A673 (cell line): ENCODE data around the gene BRMS1L. TPM values are rescaled to one million over a fixed set of nuclear protein-coding genes. Genes with fewer than 3 reads are reported as not detected.

Experiments
- BruUV-seq: library from RNA; stranded (reverse); fragments of 400-500 nt; replicated peaks from 2 replicates; lab custom pipeline; 2021; lab: Mats Ljungman, UMichigan
- CTCF ChIA-PET: fragments of 300-600 bp; sonication (Branson Sonifier 250); formaldehyde crosslinking; loops from one replicate; lab custom pipeline; 2022; ENCODE audit warnings: antibody characterized with exemption; lab: Charles Lee
- POLR2A ChIA-PET: fragments of 300-600 bp; sonication (Branson Sonifier 250); formaldehyde crosslinking; loops from one replicate; lab custom pipeline; 2022; ENCODE audit warnings: antibody characterized with exemption; ENCODE audit not compliant: low non-redundant PET; lab: Charles Lee
- DNase-seq: peaks from one replicate; pipeline ENCODE4 v3.0.0-alpha.2; 2015; ENCODE audit warnings: low spot score
- H3K27ac ChIP-seq: fragments of 200-600 bp; sonication (generic); 2 replicates; pipeline ENCODE4 v1.5.1; 2016; ENCODE audit warnings: mixed run types, low read depth, mild to moderate bottlenecking, mixed read lengths, antibody characterized with exemption, low read length; ENCODE audit not compliant: poor library complexity, severe bottlenecking
- H3K27me3 ChIP-seq: fragments of 200-600 bp; sonication (generic); replicated peaks from 2 replicates; pipeline ENCODE4 v1.6.1; 2017; ENCODE audit warnings: mixed run types, low read depth, mild to moderate bottlenecking, mixed read lengths, antibody characterized with exemption, low read length; ENCODE audit not compliant: insufficient read depth, poor library complexity
- H3K36me3 ChIP-seq: fragments of 200-600 bp; sonication (generic); 2 replicates; pipeline ENCODE4 v1.6.1; 2016; ENCODE audit warnings: mixed run types, mild to moderate bottlenecking, mixed read lengths, antibody characterized with exemption, low read length; ENCODE audit not compliant: insufficient read depth, poor library complexity, severe bottlenecking
- H3K4me1 ChIP-seq: fragments of 200-600 bp; sonication (generic); 2 replicates; pipeline ENCODE4 v1.6.1; 2017; ENCODE audit warnings: mixed run types, mild to moderate bottlenecking, mixed read lengths, antibody characterized with exemption, low read length; ENCODE audit not compliant: insufficient read depth, poor library complexity, severe bottlenecking
- H3K4me3 ChIP-seq: fragments of 200-600 bp; sonication (generic); 2 replicates; pipeline ENCODE4 v1.5.1; 2016; ENCODE audit warnings: low read depth, mixed run types, mild to moderate bottlenecking, mixed read lengths, low read length; ENCODE audit not compliant: poor library complexity, severe bottlenecking
- H3K9me3 ChIP-seq: fragments of 200-600 bp; sonication (generic); 2 replicates; pipeline ENCODE4 v1.6.1; 2016; ENCODE audit warnings: mixed run types, low read depth, mild to moderate bottlenecking, mixed read lengths, antibody characterized with exemption, low read length; ENCODE audit not compliant: poor library complexity, severe bottlenecking
- CTCF ChIP-seq: fragments of 300-800, 200-600 bp; sonication (generic); conservative IDR thresholded peaks from 2 replicates; pipeline ENCODE4 v1.5.1; 2017; ENCODE audit warnings: low read depth, mild to moderate bottlenecking, antibody characterized with exemption, low read length, moderate library complexity, mixed read lengths
- EZH2 ChIP-seq: fragments of 200-600 bp; sonication (generic); IDR thresholded peaks from 2 replicates; pipeline ENCODE4 v1.6.1; 2017; ENCODE audit warnings: borderline replicate concordance, low read depth, mild to moderate bottlenecking, mixed read lengths, antibody characterized with exemption, low read length; ENCODE audit not compliant: poor library complexity, severe bottlenecking
- intact Hi-C: fragments of 100-400 bp; cut with micrococcal nuclease; formaldehyde crosslinking; loops from one replicate; pipeline ENCODE4 v1.10.0; 2022; ENCODE audit not compliant: unreplicated experiment
- total RNA-seq: library from RNA; stranded (reverse); gene quantifications from 2 replicates; pipeline ENCODE4 v1.2.3, GENCODE V29; 2021

Gene BRMS1L
- total RNA-seq, 1 experiment from 2014 or later, result 14.6 TPM

GRCh38 chr14:35865611-35866324 lies 39.6 kb downstream of the BRMS1L start:
- Histone ChIP-seq H3K4me3 (no peak overlapping the region), H3K4me1 (peaks cover 3% of the 10 kb centered on the region), H3K9me3 (no peaks in the 10 kb centered on the region), H3K27me3 (no peaks in the 10 kb centered on the region), H3K36me3 (peaks cover 9% of the 10 kb centered on the region), H3K27ac (no peak overlapping the region)
- CTCF ChIA-PET, result no interaction called here
- no peak for DNase-seq
- TF ChIP-seq EZH2, result no peak
- no peak for TF ChIP-seq CTCF
- POLR2A ChIA-PET, result no interaction called here
- intact Hi-C loops, result no loop called here
- BruUV-seq, result no TSS peak

GRCh38 chr14:35866595-35867279 lies 40.6 kb downstream of the BRMS1L start:
- BruUV-seq, result no TSS peak
- DNase-seq, result peak; percentile 29
- no peak overlapping the region for H3K27ac ChIP-seq
- peaks cover 9% of the 10 kb centered on the region for H3K36me3 ChIP-seq
- ChIA-PET CTCF (no interaction called here), POLR2A (no interaction called here)
- TF ChIP-seq CTCF (no peak), EZH2 (no peak)
- H3K4me3 ChIP-seq, result no peak overlapping the region
- H3K9me3 ChIP-seq, result no peaks in the 10 kb centered on the region
- H3K27me3 ChIP-seq, result no peaks in the 10 kb centered on the region
- intact Hi-C loops, result no loop called here
- H3K4me1 ChIP-seq, result peaks cover 3% of the 10 kb centered on the region

GRCh38 chr14:35867280-35867629 lies 41.1 kb downstream of the BRMS1L start:
- Histone ChIP-seq H3K4me3 (no peak overlapping the region), H3K36me3 (peaks cover 9% of the 10 kb centered on the region), H3K27me3 (no peaks in the 10 kb centered on the region), H3K4me1 (peaks cover 3% of the 10 kb centered on the region), H3K9me3 (no peaks in the 10 kb centered on the region), H3K27ac (no peak overlapping the region)
- intact Hi-C loops, result no loop called here
- DNase-seq, result no peak
- BruUV-seq, result no TSS peak
- TF ChIP-seq CTCF, result no peak
- TF ChIP-seq EZH2, result no peak
- POLR2A ChIA-PET, result no interaction called here
- CTCF ChIA-PET, result no interaction called here
